DOHH2 (cell line): ENCODE results near the gene TMPRSS7.

ENCODE experiments used
- CTCF ChIP-seq: fragments of 200-600 bp; sonication (generic); IDR thresholded peaks from one replicate; pipeline ENCODE4 v1.5.1; 2014; ENCODE audit warnings: antibody characterized with exemption, mild to moderate bottlenecking, low read depth, low read length; ENCODE audit not compliant: poor library complexity, severe bottlenecking
- EZH2phosphoT487 ChIP-seq: fragments of 200-600 bp; sonication (generic); IDR thresholded peaks from 2 replicates; pipeline ENCODE4 v1.6.1; 2017; ENCODE audit warnings: borderline replicate concordance, mild to moderate bottlenecking, antibody characterized with exemption, low read length, moderate library complexity, mixed read lengths

DNA sequence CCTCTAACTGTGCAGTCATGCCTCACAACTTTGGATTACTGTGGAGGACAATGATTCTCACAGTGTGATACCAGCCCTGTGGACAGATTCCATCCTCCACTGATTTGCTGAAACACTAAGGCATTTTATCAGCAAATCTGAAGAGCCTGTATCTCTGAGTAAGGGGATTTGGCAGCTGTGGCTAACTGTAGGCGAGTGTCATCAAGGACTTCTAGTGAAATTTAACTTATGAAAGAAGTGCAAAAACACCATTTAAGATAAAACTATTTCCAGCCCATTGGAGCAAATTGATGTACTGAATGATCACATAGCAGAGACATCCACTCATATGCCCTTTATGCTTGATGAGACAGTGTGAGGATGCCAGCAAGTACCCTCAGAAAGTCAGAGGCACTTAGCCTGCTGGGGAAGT is 13.9 kb upstream of the TMPRSS7 start:
- TF ChIP-seq CTCF (no peak), EZH2phosphoT487 (no peak)
